Subcutaneous abdominal adipose tissue (tissue), 5 donors: ENCODE data around the gene CCND2.

Source experiments
- H3K27ac ChIP-seq: one replicate; pipeline ENCODE4 v1.7.0; 2013; ENCODE audit warnings: low read depth, mild to moderate bottlenecking, inconsistent platforms, low read length, moderate library complexity
- H3K27me3 ChIP-seq, 5 donors: one replicate each; pipeline ENCODE4 v1.7.0; 2013; ENCODE audit warnings: low read length in 5 of 5, inconsistent platforms in 1 of 5; ENCODE audit not compliant: control insufficient read depth in 5 of 5, insufficient read depth in 4 of 5
- H3K36me3 ChIP-seq, 5 donors: one replicate each; pipeline ENCODE4 v1.7.0; 2013; ENCODE audit warnings: low read length in 5 of 5; ENCODE audit not compliant: control insufficient read depth in 5 of 5, insufficient read depth in 5 of 5
- H3K4me1 ChIP-seq, 5 donors: one replicate each; pipeline ENCODE4 v1.7.0; 2013; ENCODE audit warnings: low read length in 5 of 5, mild to moderate bottlenecking in 3 of 5, moderate library complexity in 1 of 5; ENCODE audit not compliant: control insufficient read depth in 5 of 5, insufficient read depth in 5 of 5
- H3K4me3 ChIP-seq, 5 donors: one replicate each; pipeline ENCODE4 v1.7.0; 2013; ENCODE audit warnings: low read length in 5 of 5, low read depth in 1 of 5
- H3K9ac ChIP-seq, 5 donors: one replicate each; pipeline ENCODE4 v1.7.0; 2013; ENCODE audit warnings: low read length in 5 of 5, mild to moderate bottlenecking in 4 of 5, moderate library complexity in 3 of 5
- H3K9me3 ChIP-seq, 5 donors: one replicate each; pipeline ENCODE4 v1.7.0; 2013; ENCODE audit warnings: low read length in 5 of 5; ENCODE audit not compliant: control insufficient read depth in 5 of 5
- donor health status: healthy.
- donor health status: healthy.
- donor health status: healthy.
- donor health status: healthy.
- donor health status: healthy.

Gene CCND2

GRCh38 chr12:4320853-4321701, 47.5 kb downstream of the CCND2 start, which contains the start of gene TIGAR:
TSS of gene TIGAR (plus strand) at chr12:4321213. CDS start at chr12:4321272, 59 bp downstream.
- Histone ChIP-seq H3K27me3 (no peaks in the 10 kb centered on the region), H3K36me3 (no peaks in the 10 kb centered on the region), H3K4me3 (peak within 1 kb of the TSS; percentile 93 to 97 (median 96)), H3K27ac (peak within 1 kb of the TSS; percentile 84), H3K4me1 (peaks cover 0 to 25% (median 20%) of the 10 kb centered on the region in 5 donors), H3K9ac (peak within 1 kb of the TSS; percentile 71 to 98 (median 97)), H3K9me3 (no peaks in the 10 kb centered on the region)

- no peaks in the 10 kb centered on the region for H3K36me3 ChIP-seq
- no peak overlapping the region for H3K9ac ChIP-seq
- no peak overlapping the region for H3K4me3 ChIP-seq
- no peaks in the 10 kb centered on the region for H3K9me3 ChIP-seq
- peaks cover 0 to 25% (median 20%) of the 10 kb centered on the region in 5 donors for H3K4me1 ChIP-seq
- H3K27ac ChIP-seq = no peak overlapping the region
- no peaks in the 10 kb centered on the region for H3K27me3 ChIP-seq
Measured at GRCh38 chr12:4322726-4323125, 49.2 kb downstream of the CCND2 start.
